Measurements from ENCODE around the gene DOCK11.

Gene DOCK11

DNA sequence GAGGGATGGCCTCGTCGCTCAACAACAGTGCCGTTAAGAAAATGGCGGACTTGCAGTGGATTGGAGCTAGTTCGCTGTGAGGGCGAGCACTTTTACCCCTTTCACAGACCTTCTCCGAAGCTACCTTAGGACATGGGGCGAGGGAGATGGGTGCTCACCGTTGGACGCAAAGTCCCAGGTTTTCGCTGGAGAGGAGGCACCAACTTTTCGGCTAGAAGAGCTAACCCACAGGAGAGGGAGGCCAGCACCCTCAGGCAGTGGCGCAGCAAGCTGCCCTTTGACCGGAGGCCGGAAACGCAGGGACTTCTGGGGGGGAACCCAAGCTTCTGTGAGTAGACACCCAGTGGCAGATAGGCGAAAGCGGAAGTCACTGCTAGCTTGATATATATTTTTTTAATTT is 138.7 kb downstream of the DOCK11 start:
- Histone ChIP-seq H3K79me2 (no peaks in the 10 kb centered on the region), H3K27ac (no peak overlapping the region), H3K27me3 (ENCODE audit: control insufficient read depth, insufficient read depth, low read length) (no peaks in the 10 kb centered on the region), H2AFZ (no peak overlapping the region), H3K4me3 (ENCODE audit: low read depth, low read length) (no peak overlapping the region), H3K36me3 (ENCODE audit: control insufficient read depth, insufficient read depth, low read length) (no peaks in the 10 kb centered on the region), H3K9me3 (ENCODE audit: control insufficient read depth, low read length) (no peaks in the 10 kb centered on the region), H3K4me1 (no peaks in the 10 kb centered on the region), H3K4me2 (ENCODE audit: low read length) (no peak overlapping the region), H3K9ac (no peak overlapping the region)
- TF ChIP-seq, protein P1, sequence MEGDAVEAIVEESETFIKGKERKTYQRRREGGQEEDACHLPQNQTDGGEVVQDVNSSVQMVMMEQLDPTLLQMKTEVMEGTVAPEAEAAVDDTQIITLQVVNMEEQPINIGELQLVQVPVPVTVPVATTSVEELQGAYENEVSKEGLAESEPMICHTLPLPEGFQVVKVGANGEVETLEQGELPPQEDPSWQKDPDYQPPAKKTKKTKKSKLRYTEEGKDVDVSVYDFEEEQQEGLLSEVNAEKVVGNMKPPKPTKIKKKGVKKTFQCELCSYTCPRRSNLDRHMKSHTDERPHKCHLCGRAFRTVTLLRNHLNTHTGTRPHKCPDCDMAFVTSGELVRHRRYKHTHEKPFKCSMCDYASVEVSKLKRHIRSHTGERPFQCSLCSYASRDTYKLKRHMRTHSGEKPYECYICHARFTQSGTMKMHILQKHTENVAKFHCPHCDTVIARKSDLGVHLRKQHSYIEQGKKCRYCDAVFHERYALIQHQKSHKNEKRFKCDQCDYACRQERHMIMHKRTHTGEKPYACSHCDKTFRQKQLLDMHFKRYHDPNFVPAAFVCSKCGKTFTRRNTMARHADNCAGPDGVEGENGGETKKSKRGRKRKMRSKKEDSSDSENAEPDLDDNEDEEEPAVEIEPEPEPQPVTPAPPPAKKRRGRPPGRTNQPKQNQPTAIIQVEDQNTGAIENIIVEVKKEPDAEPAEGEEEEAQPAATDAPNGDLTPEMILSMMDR (IDR thresholded peaks at IDR 0.05) = no peak

DNA sequence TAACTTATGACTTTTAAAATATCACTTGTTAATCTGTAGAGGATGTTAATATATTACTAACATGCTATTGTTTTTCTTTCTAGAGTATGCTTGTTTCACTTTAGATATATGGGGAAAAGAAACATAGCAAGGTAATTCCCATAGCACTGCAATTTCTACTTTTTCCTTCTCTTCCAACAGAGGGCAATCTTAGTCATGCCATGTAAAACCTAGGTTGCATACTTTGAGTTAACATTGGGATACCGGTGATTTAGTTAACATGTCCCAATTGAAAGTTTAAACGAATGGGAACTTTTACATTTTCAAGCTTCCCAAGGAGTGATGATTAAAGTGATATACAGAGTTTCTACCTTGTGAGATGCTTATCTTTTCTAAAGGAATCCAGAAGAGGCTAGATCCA is 142.4 kb downstream of the DOCK11 start:
- Histone ChIP-seq H3K36me3 (ENCODE audit: control insufficient read depth, insufficient read depth, low read length) (no peaks in the 10 kb centered on the region), H2AFZ (no peak overlapping the region), H3K4me2 (ENCODE audit: low read length) (no peak overlapping the region), H3K79me2 (no peaks in the 10 kb centered on the region), H3K4me1 (no peaks in the 10 kb centered on the region), H3K27me3 (ENCODE audit: control insufficient read depth, insufficient read depth, low read length) (no peaks in the 10 kb centered on the region), H3K9me3 (ENCODE audit: control insufficient read depth, low read length) (no peaks in the 10 kb centered on the region), H3K4me3 (ENCODE audit: low read depth, low read length) (no peak overlapping the region), H3K9ac (no peak overlapping the region), H3K27ac (no peak overlapping the region)
- TF ChIP-seq, protein P1 (IDR thresholded peaks at IDR 0.05) = no peak

DNA sequence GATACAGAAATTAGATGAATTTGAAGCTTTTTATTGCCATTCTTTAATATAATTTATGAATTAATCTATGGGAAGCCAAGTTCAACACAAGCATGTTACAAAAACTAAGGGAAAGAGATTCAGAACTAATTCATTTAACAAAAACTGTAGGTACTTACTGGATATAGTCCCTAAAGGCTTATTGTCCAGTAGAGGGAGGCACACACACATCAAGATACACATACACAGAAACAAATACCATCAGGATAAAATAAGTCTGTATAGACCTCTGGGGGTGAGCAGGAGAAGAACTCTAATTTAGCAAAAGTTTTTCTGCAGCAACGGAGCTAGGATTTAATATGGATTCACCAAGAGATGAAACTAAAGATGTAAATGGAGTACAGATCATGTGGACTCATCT is 148.8 kb downstream of the DOCK11 start:
- Histone ChIP-seq H2AFZ (no peak overlapping the region), H3K4me1 (no peaks in the 10 kb centered on the region), H3K36me3 (ENCODE audit: control insufficient read depth, insufficient read depth, low read length) (no peaks in the 10 kb centered on the region), H3K9me3 (ENCODE audit: control insufficient read depth, low read length) (no peaks in the 10 kb centered on the region), H3K4me2 (ENCODE audit: low read length) (no peak overlapping the region), H3K4me3 (ENCODE audit: low read depth, low read length) (no peak overlapping the region), H3K27me3 (ENCODE audit: control insufficient read depth, insufficient read depth, low read length) (no peaks in the 10 kb centered on the region), H3K79me2 (no peaks in the 10 kb centered on the region), H3K27ac (no peak overlapping the region), H3K9ac (no peak overlapping the region)
- TF ChIP-seq, protein P1 (IDR thresholded peaks at IDR 0.05) = peak; percentile 35

DNA sequence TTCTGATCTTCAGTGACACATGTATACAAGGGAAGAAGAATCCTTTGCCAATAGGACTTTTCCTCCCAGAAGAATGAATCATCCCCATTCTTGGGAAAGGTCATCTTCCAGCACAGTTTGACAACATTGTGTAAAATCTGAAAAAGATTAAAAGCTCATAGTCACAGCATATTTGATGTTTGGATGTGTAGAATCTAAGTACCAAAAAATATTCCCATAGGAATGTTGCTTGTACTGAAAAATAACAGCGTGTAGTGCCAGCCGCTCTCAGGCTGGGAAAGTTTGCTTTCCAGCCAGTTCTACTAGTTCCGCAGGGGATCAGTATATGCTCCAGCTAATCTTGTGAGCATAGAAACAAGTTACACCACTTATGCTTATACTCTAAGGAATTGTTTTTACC is 157.1 kb downstream of the DOCK11 start:
- no peaks in the 10 kb centered on the region for H3K4me1 ChIP-seq
- TF ChIP-seq, protein P1 (IDR thresholded peaks at IDR 0.05) = no peak
- no peak overlapping the region for H3K4me3 ChIP-seq (ENCODE audit: low read depth, low read length)
- H3K4me2 ChIP-seq (ENCODE audit: low read length) = no peak overlapping the region
- no peak overlapping the region for H2AFZ ChIP-seq
- H3K36me3 ChIP-seq (ENCODE audit: control insufficient read depth, insufficient read depth, low read length) = no peaks in the 10 kb centered on the region
- H3K9ac ChIP-seq = no peak overlapping the region
- H3K27ac ChIP-seq = no peak overlapping the region
- H3K9me3 ChIP-seq (ENCODE audit: control insufficient read depth, low read length) = no peaks in the 10 kb centered on the region
- H3K79me2 ChIP-seq = no peaks in the 10 kb centered on the region
- H3K27me3 ChIP-seq (ENCODE audit: control insufficient read depth, insufficient read depth, low read length) = no peaks in the 10 kb centered on the region

DNA sequence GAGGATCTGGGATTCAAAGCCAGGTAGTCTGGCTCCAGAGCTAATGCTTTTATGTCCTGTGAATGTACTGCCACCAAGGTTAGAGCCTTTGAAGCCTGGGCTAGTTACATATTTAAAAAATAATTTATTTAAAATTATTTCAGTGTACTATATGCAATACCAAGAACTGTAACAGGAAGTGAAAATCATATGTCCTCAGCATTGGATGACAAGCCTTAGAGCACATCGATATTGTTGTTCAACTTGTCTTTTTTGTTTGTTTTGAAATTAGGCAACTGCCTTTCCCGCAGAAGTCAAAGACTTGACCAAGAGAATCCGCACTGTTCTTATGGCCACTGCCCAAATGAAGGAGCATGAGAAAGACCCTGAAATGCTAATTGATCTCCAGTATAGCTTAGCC is 158.7 kb downstream of the DOCK11 start:
- H3K9ac ChIP-seq = no peak overlapping the region
- no peaks in the 10 kb centered on the region for H3K36me3 ChIP-seq (ENCODE audit: control insufficient read depth, insufficient read depth, low read length)
- no peak overlapping the region for H3K4me2 ChIP-seq (ENCODE audit: low read length)
- H2AFZ ChIP-seq = no peak overlapping the region
- H3K9me3 ChIP-seq (ENCODE audit: control insufficient read depth, low read length) = no peaks in the 10 kb centered on the region
- TF ChIP-seq, protein P1 (IDR thresholded peaks at IDR 0.05) = no peak
- H3K4me3 ChIP-seq (ENCODE audit: low read depth, low read length) = no peak overlapping the region
- no peaks in the 10 kb centered on the region for H3K79me2 ChIP-seq
- no peaks in the 10 kb centered on the region for H3K4me1 ChIP-seq
- no peaks in the 10 kb centered on the region for H3K27me3 ChIP-seq (ENCODE audit: control insufficient read depth, insufficient read depth, low read length)
- H3K27ac ChIP-seq = no peak overlapping the region

All from parathyroid adenoma (tissue), 2 donors.